Measurements from ENCODE around the gene UCHL5. TPM values are rescaled to one million over a fixed set of nuclear protein-coding genes. Genes with fewer than 3 reads are reported as not detected.

Gene UCHL5
- total and polyA plus RNA-seq, 2 experiments from 2014 or later = 42.5 to 67.1 TPM

DNA sequence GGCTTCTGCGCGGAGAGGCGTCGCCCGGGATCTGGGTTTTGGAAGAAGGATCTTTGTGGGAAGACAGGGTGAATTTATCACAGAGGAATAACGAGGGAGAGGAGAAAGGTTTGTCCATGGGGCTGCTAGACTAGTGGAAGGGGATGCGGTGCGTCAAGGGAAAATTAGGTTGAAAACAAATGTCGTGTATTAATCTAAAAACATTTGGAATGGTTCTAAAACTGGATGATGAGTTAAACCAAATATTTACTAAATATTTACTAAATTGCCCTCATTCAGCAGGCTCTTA is 899 bp upstream of the UCHL5 start:
- peaks cover 87% of the 10 kb centered on the region for H3K79me2 ChIP-seq (replicated peaks; ENCODE audit: insufficient read depth)
- H3K4me3 ChIP-seq = peak overlapping the region; percentile 87
- peaks cover 31% of the 10 kb centered on the region for H3K4me1 Mint-ChIP-seq
- H3K36me3 Mint-ChIP-seq (ENCODE audit: low read depth) = peaks cover 8% of the 10 kb centered on the region; the same call in 2 of the 3 replicates
- ATAC-seq (no peak), DNase-seq (ENCODE audit: low spot score) (no peak)
- H3K27ac ChIP-seq (ENCODE audit: low read depth) = peak overlapping the region; percentile 98
- no peaks in the 10 kb centered on the region for H3K36me3 ChIP-seq (ENCODE audit: insufficient read depth)
- H3K4me2 ChIP-seq = peak overlapping the region; percentile 78
- H3K27me3 ChIP-seq (ENCODE audit: insufficient read depth) = no peaks in the 10 kb centered on the region
- H3K9me3 Mint-ChIP-seq = no peaks in the 10 kb centered on the region; the same call in 2 of the 3 replicates
- H3K27ac Mint-ChIP-seq = peak overlapping the region; percentile 93
- peaks cover 20% of the 10 kb centered on the region for H3K4me1 ChIP-seq (ENCODE audit: insufficient read depth)
- no peaks in the 10 kb centered on the region for H3F3A ChIP-seq (replicated peaks; ENCODE audit: low read depth)
- H4K20me1 ChIP-seq (replicated peaks; ENCODE audit: insufficient read depth) = 0 out of 2 replicates have a peak, but pooled peaks cover 13% of the 10 kb centered on the region
- peak overlapping the region; percentile 89 for H2AFZ ChIP-seq
- peaks cover 12% of the 10 kb centered on the region for H3K27me3 Mint-ChIP-seq (ENCODE audit: insufficient read depth, low read depth, poor library complexity)
- H3K4me3 Mint-ChIP-seq = peak overlapping the region; percentile 94
- TF ChIP-seq NANOG (IDR thresholded peaks at IDR 0.05; ENCODE audit: borderline replicate concordance) (no peak), ZNF114 (CRISPR knock-in tag; IDR thresholded peaks at IDR 0.05) (no peak), EZH2 (IDR thresholded peaks at IDR 0.05; ENCODE audit: low read depth, unreplicated experiment) (no peak), JUNB (IDR thresholded peaks at IDR 0.05; ENCODE audit: unreplicated experiment) (no peak), CREB1 (CRISPR knock-in tag; IDR thresholded peaks at IDR 0.05; ENCODE audit: low read depth) (no peak), POLR2AphosphoS5 (IDR thresholded peaks at IDR 0.05; ENCODE audit: low read depth) (no peak), STAT1 (IDR thresholded peaks at IDR 0.05; ENCODE audit: unreplicated experiment) (no peak), ZNF331 (CRISPR knock-in tag; IDR thresholded peaks at IDR 0.05; ENCODE audit: low read depth) (no peak), EZH2phosphoT487 (IDR thresholded peaks at IDR 0.05; ENCODE audit: unreplicated experiment) (no peak)
- TF ChIP-seq, protein P1, sequence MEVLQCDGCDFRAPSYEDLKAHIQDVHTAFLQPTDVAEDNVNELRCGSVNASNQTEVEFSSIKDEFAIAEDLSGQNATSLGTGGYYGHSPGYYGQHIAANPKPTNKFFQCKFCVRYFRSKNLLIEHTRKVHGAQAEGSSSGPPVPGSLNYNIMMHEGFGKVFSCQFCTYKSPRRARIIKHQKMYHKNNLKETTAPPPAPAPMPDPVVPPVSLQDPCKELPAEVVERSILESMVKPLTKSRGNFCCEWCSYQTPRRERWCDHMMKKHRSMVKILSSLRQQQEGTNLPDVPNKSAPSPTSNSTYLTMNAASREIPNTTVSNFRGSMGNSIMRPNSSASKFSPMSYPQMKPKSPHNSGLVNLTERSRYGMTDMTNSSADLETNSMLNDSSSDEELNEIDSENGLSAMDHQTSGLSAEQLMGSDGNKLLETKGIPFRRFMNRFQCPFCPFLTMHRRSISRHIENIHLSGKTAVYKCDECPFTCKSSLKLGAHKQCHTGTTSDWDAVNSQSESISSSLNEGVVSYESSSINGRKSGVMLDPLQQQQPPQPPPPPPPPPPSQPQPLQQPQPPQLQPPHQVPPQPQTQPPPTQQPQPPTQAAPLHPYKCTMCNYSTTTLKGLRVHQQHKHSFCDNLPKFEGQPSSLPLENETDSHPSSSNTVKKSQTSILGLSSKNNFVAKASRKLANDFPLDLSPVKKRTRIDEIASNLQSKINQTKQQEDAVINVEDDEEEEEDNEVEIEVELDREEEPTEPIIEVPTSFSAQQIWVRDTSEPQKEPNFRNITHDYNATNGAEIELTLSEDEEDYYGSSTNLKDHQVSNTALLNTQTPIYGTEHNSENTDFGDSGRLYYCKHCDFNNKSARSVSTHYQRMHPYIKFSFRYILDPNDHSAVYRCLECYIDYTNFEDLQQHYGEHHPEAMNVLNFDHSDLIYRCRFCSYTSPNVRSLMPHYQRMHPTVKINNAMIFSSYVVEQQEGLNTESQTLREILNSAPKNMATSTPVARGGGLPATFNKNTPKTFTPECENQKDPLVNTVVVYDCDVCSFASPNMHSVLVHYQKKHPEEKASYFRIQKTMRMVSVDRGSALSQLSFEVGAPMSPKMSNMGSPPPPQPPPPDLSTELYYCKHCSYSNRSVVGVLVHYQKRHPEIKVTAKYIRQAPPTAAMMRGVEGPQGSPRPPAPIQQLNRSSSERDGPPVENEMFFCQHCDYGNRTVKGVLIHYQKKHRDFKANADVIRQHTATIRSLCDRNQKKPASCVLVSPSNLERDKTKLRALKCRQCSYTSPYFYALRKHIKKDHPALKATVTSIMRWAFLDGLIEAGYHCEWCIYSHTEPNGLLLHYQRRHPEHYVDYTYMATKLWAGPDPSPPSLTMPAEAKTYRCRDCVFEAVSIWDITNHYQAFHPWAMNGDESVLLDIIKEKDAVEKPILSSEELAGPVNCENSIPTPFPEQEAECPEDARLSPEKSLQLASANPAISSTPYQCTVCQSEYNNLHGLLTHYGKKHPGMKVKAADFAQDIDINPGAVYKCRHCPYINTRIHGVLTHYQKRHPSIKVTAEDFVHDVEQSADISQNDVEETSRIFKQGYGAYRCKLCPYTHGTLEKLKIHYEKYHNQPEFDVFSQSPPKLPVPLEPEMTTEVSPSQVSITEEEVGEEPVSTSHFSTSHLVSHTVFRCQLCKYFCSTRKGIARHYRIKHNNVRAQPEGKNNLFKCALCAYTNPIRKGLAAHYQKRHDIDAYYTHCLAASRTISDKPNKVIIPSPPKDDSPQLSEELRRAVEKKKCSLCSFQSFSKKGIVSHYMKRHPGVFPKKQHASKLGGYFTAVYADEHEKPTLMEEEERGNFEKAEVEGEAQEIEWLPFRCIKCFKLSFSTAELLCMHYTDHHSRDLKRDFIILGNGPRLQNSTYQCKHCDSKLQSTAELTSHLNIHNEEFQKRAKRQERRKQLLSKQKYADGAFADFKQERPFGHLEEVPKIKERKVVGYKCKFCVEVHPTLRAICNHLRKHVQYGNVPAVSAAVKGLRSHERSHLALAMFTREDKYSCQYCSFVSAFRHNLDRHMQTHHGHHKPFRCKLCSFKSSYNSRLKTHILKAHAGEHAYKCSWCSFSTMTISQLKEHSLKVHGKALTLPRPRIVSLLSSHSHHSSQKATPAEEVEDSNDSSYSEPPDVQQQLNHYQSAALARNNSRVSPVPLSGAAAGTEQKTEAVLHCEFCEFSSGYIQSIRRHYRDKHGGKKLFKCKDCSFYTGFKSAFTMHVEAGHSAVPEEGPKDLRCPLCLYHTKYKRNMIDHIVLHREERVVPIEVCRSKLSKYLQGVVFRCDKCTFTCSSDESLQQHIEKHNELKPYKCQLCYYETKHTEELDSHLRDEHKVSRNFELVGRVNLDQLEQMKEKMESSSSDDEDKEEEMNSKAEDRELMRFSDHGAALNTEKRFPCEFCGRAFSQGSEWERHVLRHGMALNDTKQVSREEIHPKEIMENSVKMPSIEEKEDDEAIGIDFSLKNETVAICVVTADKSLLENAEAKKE (CRISPR knock-in tag; IDR thresholded peaks at IDR 0.05) = no peak
- TF ChIP-seq, protein P2, sequence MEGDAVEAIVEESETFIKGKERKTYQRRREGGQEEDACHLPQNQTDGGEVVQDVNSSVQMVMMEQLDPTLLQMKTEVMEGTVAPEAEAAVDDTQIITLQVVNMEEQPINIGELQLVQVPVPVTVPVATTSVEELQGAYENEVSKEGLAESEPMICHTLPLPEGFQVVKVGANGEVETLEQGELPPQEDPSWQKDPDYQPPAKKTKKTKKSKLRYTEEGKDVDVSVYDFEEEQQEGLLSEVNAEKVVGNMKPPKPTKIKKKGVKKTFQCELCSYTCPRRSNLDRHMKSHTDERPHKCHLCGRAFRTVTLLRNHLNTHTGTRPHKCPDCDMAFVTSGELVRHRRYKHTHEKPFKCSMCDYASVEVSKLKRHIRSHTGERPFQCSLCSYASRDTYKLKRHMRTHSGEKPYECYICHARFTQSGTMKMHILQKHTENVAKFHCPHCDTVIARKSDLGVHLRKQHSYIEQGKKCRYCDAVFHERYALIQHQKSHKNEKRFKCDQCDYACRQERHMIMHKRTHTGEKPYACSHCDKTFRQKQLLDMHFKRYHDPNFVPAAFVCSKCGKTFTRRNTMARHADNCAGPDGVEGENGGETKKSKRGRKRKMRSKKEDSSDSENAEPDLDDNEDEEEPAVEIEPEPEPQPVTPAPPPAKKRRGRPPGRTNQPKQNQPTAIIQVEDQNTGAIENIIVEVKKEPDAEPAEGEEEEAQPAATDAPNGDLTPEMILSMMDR (conservative IDR thresholded peaks at IDR 0.05; ENCODE audit: low read depth in 2 of 2) = no peak
- TF ChIP-seq, protein P3, sequence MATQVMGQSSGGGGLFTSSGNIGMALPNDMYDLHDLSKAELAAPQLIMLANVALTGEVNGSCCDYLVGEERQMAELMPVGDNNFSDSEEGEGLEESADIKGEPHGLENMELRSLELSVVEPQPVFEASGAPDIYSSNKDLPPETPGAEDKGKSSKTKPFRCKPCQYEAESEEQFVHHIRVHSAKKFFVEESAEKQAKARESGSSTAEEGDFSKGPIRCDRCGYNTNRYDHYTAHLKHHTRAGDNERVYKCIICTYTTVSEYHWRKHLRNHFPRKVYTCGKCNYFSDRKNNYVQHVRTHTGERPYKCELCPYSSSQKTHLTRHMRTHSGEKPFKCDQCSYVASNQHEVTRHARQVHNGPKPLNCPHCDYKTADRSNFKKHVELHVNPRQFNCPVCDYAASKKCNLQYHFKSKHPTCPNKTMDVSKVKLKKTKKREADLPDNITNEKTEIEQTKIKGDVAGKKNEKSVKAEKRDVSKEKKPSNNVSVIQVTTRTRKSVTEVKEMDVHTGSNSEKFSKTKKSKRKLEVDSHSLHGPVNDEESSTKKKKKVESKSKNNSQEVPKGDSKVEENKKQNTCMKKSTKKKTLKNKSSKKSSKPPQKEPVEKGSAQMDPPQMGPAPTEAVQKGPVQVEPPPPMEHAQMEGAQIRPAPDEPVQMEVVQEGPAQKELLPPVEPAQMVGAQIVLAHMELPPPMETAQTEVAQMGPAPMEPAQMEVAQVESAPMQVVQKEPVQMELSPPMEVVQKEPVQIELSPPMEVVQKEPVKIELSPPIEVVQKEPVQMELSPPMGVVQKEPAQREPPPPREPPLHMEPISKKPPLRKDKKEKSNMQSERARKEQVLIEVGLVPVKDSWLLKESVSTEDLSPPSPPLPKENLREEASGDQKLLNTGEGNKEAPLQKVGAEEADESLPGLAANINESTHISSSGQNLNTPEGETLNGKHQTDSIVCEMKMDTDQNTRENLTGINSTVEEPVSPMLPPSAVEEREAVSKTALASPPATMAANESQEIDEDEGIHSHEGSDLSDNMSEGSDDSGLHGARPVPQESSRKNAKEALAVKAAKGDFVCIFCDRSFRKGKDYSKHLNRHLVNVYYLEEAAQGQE (IDR thresholded peaks at IDR 0.05; ENCODE audit: unreplicated experiment) = no peak
- TF ChIP-seq, protein P4, sequence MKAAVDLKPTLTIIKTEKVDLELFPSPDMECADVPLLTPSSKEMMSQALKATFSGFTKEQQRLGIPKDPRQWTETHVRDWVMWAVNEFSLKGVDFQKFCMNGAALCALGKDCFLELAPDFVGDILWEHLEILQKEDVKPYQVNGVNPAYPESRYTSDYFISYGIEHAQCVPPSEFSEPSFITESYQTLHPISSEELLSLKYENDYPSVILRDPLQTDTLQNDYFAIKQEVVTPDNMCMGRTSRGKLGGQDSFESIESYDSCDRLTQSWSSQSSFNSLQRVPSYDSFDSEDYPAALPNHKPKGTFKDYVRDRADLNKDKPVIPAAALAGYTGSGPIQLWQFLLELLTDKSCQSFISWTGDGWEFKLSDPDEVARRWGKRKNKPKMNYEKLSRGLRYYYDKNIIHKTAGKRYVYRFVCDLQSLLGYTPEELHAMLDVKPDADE (IDR thresholded peaks at IDR 0.05) = no peak
- no peaks in the 10 kb centered on the region for H3K9me2 ChIP-seq (ENCODE audit: insufficient read depth)

All from GM23338 (cell line).